ENCODE data around the gene PGGHG.
"Not testable (repeated sequence)": the region's sequence is repeated elsewhere in the genome, so short reads cannot be mapped to it uniquely, and the experiment has no call there.

Gene PGGHG

DNA sequence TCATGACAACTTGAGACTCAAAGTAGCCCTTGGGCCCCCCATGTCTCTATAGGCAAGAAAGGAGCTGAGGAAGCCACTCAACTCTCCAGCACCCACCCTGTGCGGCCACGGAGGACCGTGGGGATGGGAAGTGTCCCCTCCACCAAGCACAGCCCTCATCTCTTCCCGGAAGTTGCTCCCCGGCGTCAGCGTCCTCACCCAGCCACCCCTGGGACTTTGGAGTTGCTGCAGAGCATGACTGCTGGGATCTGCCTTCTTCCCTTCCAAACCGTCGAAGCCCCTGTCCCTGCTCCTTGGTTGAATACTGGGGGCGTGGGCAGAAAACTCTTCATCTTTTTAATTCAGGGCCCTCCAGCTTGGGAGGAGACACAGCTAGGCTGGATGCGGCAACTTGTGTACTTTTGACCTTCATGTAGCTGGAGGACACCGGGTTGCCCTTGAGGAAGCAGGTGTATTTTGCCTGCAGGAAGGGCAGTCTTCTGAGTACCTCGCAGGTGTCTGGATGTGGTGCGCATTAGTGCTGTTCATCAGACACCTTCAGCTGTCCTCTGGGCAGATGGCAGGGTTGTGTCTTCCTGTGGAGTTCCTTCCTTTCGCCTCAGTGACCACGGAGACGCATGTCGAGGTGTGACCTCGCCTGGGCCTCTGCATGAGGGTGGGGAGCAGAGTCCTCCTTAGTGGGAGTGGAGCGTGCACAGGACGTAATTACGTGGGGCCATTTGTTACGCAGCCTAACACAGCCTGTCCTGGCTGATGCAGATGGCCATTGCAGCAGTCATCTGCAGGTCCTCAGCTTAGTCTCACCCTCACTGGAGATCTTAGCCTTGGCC is 43.9 kb downstream of the PGGHG start:
- H3K4me1 ChIP-seq (ENCODE audit: insufficient read depth, low read length, poor library complexity, severe bottlenecking) = peaks cover 76% of the 10 kb centered on the region
- H3F3A ChIP-seq (ENCODE audit: low read depth) = peaks cover 42% of the 10 kb centered on the region
- H3K9ac ChIP-seq (ENCODE audit: low read depth, low read length, poor library complexity, severe bottlenecking) = peak overlapping the region; percentile 96
- no peaks in the 10 kb centered on the region for H4K20me1 ChIP-seq (ENCODE audit: insufficient read depth, low read length, poor library complexity, severe bottlenecking)
- no peak for TF ChIP-seq EZH2phosphoT487 (IDR thresholded peaks at IDR 0.05; ENCODE audit: borderline replicate concordance)
- TF ChIP-seq, protein P1, sequence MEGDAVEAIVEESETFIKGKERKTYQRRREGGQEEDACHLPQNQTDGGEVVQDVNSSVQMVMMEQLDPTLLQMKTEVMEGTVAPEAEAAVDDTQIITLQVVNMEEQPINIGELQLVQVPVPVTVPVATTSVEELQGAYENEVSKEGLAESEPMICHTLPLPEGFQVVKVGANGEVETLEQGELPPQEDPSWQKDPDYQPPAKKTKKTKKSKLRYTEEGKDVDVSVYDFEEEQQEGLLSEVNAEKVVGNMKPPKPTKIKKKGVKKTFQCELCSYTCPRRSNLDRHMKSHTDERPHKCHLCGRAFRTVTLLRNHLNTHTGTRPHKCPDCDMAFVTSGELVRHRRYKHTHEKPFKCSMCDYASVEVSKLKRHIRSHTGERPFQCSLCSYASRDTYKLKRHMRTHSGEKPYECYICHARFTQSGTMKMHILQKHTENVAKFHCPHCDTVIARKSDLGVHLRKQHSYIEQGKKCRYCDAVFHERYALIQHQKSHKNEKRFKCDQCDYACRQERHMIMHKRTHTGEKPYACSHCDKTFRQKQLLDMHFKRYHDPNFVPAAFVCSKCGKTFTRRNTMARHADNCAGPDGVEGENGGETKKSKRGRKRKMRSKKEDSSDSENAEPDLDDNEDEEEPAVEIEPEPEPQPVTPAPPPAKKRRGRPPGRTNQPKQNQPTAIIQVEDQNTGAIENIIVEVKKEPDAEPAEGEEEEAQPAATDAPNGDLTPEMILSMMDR (conservative IDR thresholded peaks at IDR 0.05; ENCODE audit: low read length) = no peak
- peak overlapping the region; percentile 88 for H3K4me3 ChIP-seq (ENCODE audit: low read length, poor library complexity, severe bottlenecking)
- no peak overlapping the region for H2AFZ ChIP-seq (ENCODE audit: low read length)
- no peaks in the 10 kb centered on the region for H3K9me3 ChIP-seq (ENCODE audit: insufficient read depth, low read depth, low read length)
- no peaks in the 10 kb centered on the region for H3K27me3 ChIP-seq (ENCODE audit: insufficient read depth, low read length, poor library complexity, severe bottlenecking)
- H3K36me3 ChIP-seq (ENCODE audit: insufficient read depth, low read length) = no peaks in the 10 kb centered on the region
- H3K4me2 ChIP-seq (ENCODE audit: low read depth, low read length, poor library complexity, severe bottlenecking) = peak overlapping the region; percentile 82
- no peaks in the 10 kb centered on the region for H3K9me2 ChIP-seq (replicated peaks; ENCODE audit: low read depth, low read length)
- H3K79me2 ChIP-seq (ENCODE audit: insufficient read depth, low read length) = peaks cover 53% of the 10 kb centered on the region

DNA sequence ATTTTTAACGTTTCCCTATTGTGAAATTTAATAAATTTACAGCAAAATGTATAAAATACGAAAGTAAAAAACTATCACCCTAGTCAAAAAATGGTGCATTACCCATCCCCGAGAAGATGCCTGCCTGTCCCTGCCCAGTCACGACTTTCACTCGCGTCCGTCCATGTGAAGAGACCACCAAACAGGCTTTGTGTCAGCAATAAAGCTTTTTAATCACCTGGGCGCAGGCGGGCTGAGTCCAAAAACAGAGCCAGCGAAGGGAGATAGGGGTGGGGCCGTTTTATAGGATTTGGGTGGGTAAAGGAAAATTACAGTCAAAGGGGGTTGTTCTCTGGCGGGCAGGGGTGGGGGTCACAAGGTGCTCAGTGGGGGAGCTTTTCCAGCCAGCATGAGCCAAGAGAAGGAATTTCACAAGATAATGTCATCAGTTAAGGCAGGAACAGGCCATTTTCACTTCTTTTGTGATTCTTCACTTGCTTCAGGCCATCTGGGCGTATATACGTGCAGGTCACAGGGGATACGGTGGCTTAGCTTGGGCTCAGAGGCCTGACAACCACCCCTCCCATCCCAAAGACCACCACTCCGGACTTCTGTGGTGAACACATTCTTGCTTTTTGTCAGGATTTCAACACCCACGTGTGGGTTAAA is 44.8 kb downstream of the PGGHG start:
- Histone ChIP-seq H3F3A (ENCODE audit: low read depth) (peaks cover 34% of the 10 kb centered on the region), H3K79me2 (ENCODE audit: insufficient read depth, low read length) (peaks cover 47% of the 10 kb centered on the region), H3K4me3 (ENCODE audit: low read length, poor library complexity, severe bottlenecking) (peak overlapping the region; percentile 88), H3K4me2 (ENCODE audit: low read depth, low read length, poor library complexity, severe bottlenecking) (peak overlapping the region; percentile 82), H3K4me1 (ENCODE audit: insufficient read depth, low read length, poor library complexity, severe bottlenecking) (peaks cover 68% of the 10 kb centered on the region), H3K9ac (ENCODE audit: low read depth, low read length, poor library complexity, severe bottlenecking) (peak overlapping the region; percentile 96)
- H3K9me3 ChIP-seq (ENCODE audit: insufficient read depth, low read depth, low read length); H3K9me2 ChIP-seq (replicated peaks; ENCODE audit: low read depth, low read length); H3K27me3 ChIP-seq (ENCODE audit: insufficient read depth, low read length, poor library complexity, severe bottlenecking); H3K36me3 ChIP-seq (ENCODE audit: insufficient read depth, low read length); H4K20me1 ChIP-seq (ENCODE audit: insufficient read depth, low read length, poor library complexity, severe bottlenecking); H2AFZ ChIP-seq (ENCODE audit: low read length): not testable (repeated sequence)

DNA sequence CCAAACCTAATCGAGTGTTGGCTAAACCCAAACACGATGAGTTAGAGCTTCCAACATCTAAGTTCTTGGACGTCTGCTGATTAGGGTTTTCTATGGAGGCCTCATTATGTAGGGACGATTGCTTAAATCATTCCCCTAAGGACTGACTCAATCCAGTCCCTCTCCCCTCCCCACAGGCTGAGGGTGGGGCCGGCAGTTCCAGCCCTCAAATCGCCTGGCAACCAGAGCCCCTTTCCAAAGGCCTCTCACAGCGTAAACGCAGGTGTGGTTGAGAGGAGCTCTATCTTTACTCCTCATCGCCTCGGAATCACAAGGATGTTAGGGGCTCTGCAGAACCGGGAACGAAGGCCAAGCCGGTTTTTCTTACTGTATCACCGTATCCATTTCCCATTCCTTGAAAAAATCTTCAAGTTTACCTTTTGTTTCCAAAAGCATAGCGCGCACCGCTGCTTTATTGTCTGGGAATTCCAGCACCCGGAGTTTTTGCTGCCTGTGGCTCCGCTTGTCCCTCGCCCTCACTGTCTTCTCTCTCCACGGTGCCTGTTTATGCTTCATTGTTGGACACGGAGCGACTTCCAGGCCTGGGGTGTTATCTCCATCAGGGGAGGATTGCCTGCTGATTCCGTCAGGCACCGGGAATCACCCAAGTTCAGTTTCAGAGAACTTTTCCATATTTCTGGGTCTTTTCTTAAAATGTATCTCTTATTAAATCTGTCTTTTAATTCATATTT is 45.5 kb downstream of the PGGHG start:
- Histone ChIP-seq H3K9me2 (replicated peaks; ENCODE audit: low read depth, low read length) (no peaks in the 10 kb centered on the region), H3K4me3 (ENCODE audit: low read length, poor library complexity, severe bottlenecking) (peak overlapping the region; percentile 21), H3F3A (ENCODE audit: low read depth) (peaks cover 31% of the 10 kb centered on the region), H3K4me1 (ENCODE audit: insufficient read depth, low read length, poor library complexity, severe bottlenecking) (peaks cover 66% of the 10 kb centered on the region), H4K20me1 (ENCODE audit: insufficient read depth, low read length, poor library complexity, severe bottlenecking) (no peaks in the 10 kb centered on the region), H3K27me3 (ENCODE audit: insufficient read depth, low read length, poor library complexity, severe bottlenecking) (no peaks in the 10 kb centered on the region), H3K4me2 (ENCODE audit: low read depth, low read length, poor library complexity, severe bottlenecking) (peak overlapping the region; percentile 82), H3K79me2 (ENCODE audit: insufficient read depth, low read length) (peaks cover 47% of the 10 kb centered on the region), H3K36me3 (ENCODE audit: insufficient read depth, low read length) (no peaks in the 10 kb centered on the region), H2AFZ (ENCODE audit: low read length) (no peak overlapping the region), H3K9me3 (ENCODE audit: insufficient read depth, low read depth, low read length) (no peaks in the 10 kb centered on the region), H3K9ac (ENCODE audit: low read depth, low read length, poor library complexity, severe bottlenecking) (peak overlapping the region; percentile 96)
- TF ChIP-seq, protein P1 (conservative IDR thresholded peaks at IDR 0.05; ENCODE audit: low read length) = no peak
- TF ChIP-seq EZH2phosphoT487 (IDR thresholded peaks at IDR 0.05; ENCODE audit: borderline replicate concordance) = no peak
